Measurements from ENCODE around the gene ITGA7.

GRCh38 chr12:55723516-55724225 is 16.0 kb upstream of the ITGA7 start:
- TF ChIP-seq CTCF (conservative IDR thresholded peaks at IDR 0.05; ENCODE audit: low read length), result no peak
- TF ChIP-seq EZH2phosphoT487 (IDR thresholded peaks at IDR 0.05; ENCODE audit: borderline replicate concordance), result no peak
